OCI-LY1 (cell line): ENCODE measurements around the gene LVRN.
"Not testable (repeated sequence)": the region's sequence is repeated elsewhere in the genome, so short reads cannot be mapped to it uniquely, and the experiment has no call there.

Experiments
- EZH2 ChIP-seq: fragments of 200-600 bp; sonication (generic), shearing (Covaris generic); IDR thresholded peaks from 2 replicates; pipeline ENCODE4 v1.8.0; 2017; ENCODE audit warnings: borderline replicate concordance, mixed run types, mild to moderate bottlenecking, antibody characterized with exemption, low read length, moderate library complexity, mixed read lengths
- TF ChIP-seq, protein P1 (sequence below): fragments of 200-600 bp; sonication (generic), shearing (Covaris generic); IDR thresholded peaks from 2 replicates; pipeline ENCODE4 v1.5.1; 2017; ENCODE audit warnings: mild to moderate bottlenecking, antibody characterized with exemption, low read length, moderate library complexity, mixed read lengths

DNA sequence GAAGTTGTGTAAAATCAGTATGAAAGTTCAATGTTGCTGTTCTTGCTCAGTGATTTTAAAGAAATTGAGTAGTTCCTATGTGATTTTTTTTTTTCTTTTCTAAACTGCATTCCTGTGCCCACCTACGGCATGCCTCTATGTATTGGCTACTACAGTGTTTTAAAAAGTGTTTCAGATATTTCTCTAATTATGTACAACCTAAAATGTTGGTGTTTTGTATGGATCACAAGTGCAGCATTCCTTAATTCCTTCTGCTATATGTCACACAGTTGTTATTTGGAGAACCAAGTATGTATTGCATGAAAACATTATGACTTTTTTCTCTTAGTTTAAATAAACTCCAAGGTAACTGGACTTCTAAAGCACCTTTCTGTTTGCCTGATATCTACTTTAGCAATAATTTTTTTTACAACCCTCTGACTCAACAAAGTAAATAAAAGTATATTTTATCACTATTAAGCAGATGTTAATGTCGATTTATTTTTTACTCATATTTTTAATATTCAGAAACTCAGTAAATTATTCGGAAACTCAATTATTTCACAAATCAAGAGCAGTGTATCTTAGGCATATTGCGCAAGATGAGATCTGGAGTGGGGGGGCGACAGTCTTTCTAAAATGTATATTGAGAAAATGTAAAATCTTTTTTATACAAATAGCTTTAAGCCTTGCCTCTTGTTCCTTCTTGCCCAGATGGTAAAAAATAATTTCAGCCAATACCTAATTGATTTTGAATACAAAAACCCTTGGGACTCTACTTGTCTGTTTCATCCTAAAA is 48.5 kb upstream of the LVRN start:
- TF ChIP-seq, protein P1, sequence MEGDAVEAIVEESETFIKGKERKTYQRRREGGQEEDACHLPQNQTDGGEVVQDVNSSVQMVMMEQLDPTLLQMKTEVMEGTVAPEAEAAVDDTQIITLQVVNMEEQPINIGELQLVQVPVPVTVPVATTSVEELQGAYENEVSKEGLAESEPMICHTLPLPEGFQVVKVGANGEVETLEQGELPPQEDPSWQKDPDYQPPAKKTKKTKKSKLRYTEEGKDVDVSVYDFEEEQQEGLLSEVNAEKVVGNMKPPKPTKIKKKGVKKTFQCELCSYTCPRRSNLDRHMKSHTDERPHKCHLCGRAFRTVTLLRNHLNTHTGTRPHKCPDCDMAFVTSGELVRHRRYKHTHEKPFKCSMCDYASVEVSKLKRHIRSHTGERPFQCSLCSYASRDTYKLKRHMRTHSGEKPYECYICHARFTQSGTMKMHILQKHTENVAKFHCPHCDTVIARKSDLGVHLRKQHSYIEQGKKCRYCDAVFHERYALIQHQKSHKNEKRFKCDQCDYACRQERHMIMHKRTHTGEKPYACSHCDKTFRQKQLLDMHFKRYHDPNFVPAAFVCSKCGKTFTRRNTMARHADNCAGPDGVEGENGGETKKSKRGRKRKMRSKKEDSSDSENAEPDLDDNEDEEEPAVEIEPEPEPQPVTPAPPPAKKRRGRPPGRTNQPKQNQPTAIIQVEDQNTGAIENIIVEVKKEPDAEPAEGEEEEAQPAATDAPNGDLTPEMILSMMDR, result not testable (repeated sequence)
- not testable (repeated sequence) for TF ChIP-seq EZH2
